Smooth muscle cell (in vitro differentiated cells): ENCODE results near the gene PTTG1IP. TPM values are rescaled to one million over a fixed set of nuclear protein-coding genes. Genes with fewer than 3 reads are reported as not detected.

Experiments used
- DNase-seq: peaks from one replicate; lab custom pipeline; 2025; ENCODE audit not compliant: unreplicated experiment; lab: John Stamatoyannopoulos, UW
- H2AFZ ChIP-seq: fragments of 200-600 bp; sonication (generic); 2 replicates; pipeline ENCODE4 v1.6.0; 2016; ENCODE audit warnings: antibody characterized with exemption, low read depth, mild to moderate bottlenecking
- H3F3A ChIP-seq: fragments of 200-600 bp; sonication (generic); 2 replicates; pipeline ENCODE4 v1.6.0; 2017; ENCODE audit warnings: antibody characterized with exemption, low read depth
- H3K27ac ChIP-seq: fragments of 200-600 bp; sonication (generic); 2 replicates; pipeline ENCODE4 v1.5.1; 2016; ENCODE audit warnings: low read depth, mild to moderate bottlenecking
- H3K27me3 ChIP-seq: fragments of 200-600 bp; sonication (generic); 2 replicates; pipeline ENCODE4 v1.6.1; 2016; ENCODE audit warnings: low read depth, mild to moderate bottlenecking
- H3K36me3 ChIP-seq: fragments of 200-600 bp; sonication (generic); 2 replicates; pipeline ENCODE4 v1.5.1; 2016; ENCODE audit warnings: low read depth
- H3K4me1 ChIP-seq: fragments of 200-600 bp; sonication (generic); 2 replicates; pipeline ENCODE4 v1.5.1; 2016; ENCODE audit warnings: low read depth
- H3K4me2 ChIP-seq: fragments of 200-600 bp; sonication (generic); 2 replicates; pipeline ENCODE4 v1.6.0; 2016; ENCODE audit warnings: mild to moderate bottlenecking
- H3K4me3 ChIP-seq: fragments of 200-600 bp; sonication (generic); 2 replicates; pipeline ENCODE4 v1.5.1; 2016; ENCODE audit warnings: mild to moderate bottlenecking
- H3K79me2 ChIP-seq: fragments of 200-600 bp; sonication (generic); 2 replicates; pipeline ENCODE4 v1.6.0; 2016; ENCODE audit warnings: low read depth, mild to moderate bottlenecking
- H3K9ac ChIP-seq: fragments of 200-600 bp; sonication (generic); 2 replicates; pipeline ENCODE4 v1.6.0; 2016; ENCODE audit warnings: low read depth
- H3K9me3 ChIP-seq: fragments of 200-600 bp; sonication (generic); replicated peaks from 2 replicates; pipeline ENCODE4 v1.5.1; 2016; ENCODE audit warnings: low read depth
- H4K20me1 ChIP-seq: fragments of 200-600 bp; sonication (generic); 2 replicates; pipeline ENCODE4 v1.6.0; 2016; ENCODE audit warnings: low read depth
- CTCF ChIP-seq: fragments of 200-600 bp; sonication (generic); IDR thresholded peaks from 2 replicates; pipeline ENCODE4 v1.5.1; 2017; ENCODE audit warnings: borderline replicate concordance, mild to moderate bottlenecking, antibody characterized with exemption; ENCODE audit not compliant: insufficient read depth, poor library complexity, severe bottlenecking
- WGBS: methylation state at CpG from one replicate; pipeline ENCODE4 v1.1.7; 2016; ENCODE audit warnings: low lambda C conversion rate; 5-methylcytosine and 5-hydroxymethylcytosine counted together
- polyA plus RNA-seq: library from polyadenylated mRNA; unstranded; fragments of >200 nt; fragmentation: Nextera tagmentation; extraction: Ambion mirVana; gene quantifications from 2 replicates; pipeline ENCODE4 v1.2.1, GENCODE V29; 2016
- total RNA-seq: library from RNA; depleted of rRNA; stranded (reverse); fragments of >200 nt; gene quantifications from 2 replicates; pipeline ENCODE4 v1.2.3, GENCODE V29; 2014

The PTTG1IP gene
- total and polyA plus RNA-seq, 2 experiments from 2014 or later = 331 to 340 TPM

GRCh38 chr21:44865561-44866280 lies 7.8 kb downstream of the PTTG1IP start:
- H3K36me3 ChIP-seq = no peaks in the 10 kb centered on the region
- peaks cover 97% of the 10 kb centered on the region for H4K20me1 ChIP-seq
- no peak overlapping the region for H3K4me3 ChIP-seq
- no peak overlapping the region for H2AFZ ChIP-seq
- H3K27me3 ChIP-seq = no peaks in the 10 kb centered on the region
- peaks cover 20% of the 10 kb centered on the region for H3K4me1 ChIP-seq
- WGBS = 86% methylated on average over 12 of the region's 12 CpGs
- peaks cover 14% of the 10 kb centered on the region for H3F3A ChIP-seq
- H3K27ac ChIP-seq = peak overlapping the region; percentile 3
- no peak for TF ChIP-seq CTCF
- H3K9me3 ChIP-seq = no peaks in the 10 kb centered on the region
- no peak for DNase-seq
- H3K79me2 ChIP-seq = peaks cover 88% of the 10 kb centered on the region
- H3K9ac ChIP-seq = no peak overlapping the region
- no peak overlapping the region for H3K4me2 ChIP-seq

- H2AFZ ChIP-seq = no peak overlapping the region
- no peak for DNase-seq
- H3K4me2 ChIP-seq = no peak overlapping the region
- TF ChIP-seq CTCF = no peak
- peaks cover 3% of the 10 kb centered on the region for H3K36me3 ChIP-seq
- H3K4me3 ChIP-seq = no peak overlapping the region
- 82% methylated on average over 25 of the region's 25 CpGs for WGBS
- peaks cover 10% of the 10 kb centered on the region for H3F3A ChIP-seq
- H3K4me1 ChIP-seq = peaks cover 4% of the 10 kb centered on the region
- peaks cover 99% of the 10 kb centered on the region for H4K20me1 ChIP-seq
- no peaks in the 10 kb centered on the region for H3K27me3 ChIP-seq
- H3K79me2 ChIP-seq = peaks cover 87% of the 10 kb centered on the region
- no peak overlapping the region for H3K27ac ChIP-seq
- H3K9ac ChIP-seq = no peak overlapping the region
- no peaks in the 10 kb centered on the region for H3K9me3 ChIP-seq
Measured at GRCh38 chr21:44862869-44863685, 10.4 kb downstream of the PTTG1IP start.

- Histone ChIP-seq H3K4me3 (no peak overlapping the region), H3K9ac (no peak overlapping the region), H3K36me3 (peaks cover 3% of the 10 kb centered on the region), H3K79me2 (peaks cover 89% of the 10 kb centered on the region), H3K9me3 (no peaks in the 10 kb centered on the region), H4K20me1 (peaks cover 100% of the 10 kb centered on the region), H3K4me1 (no peaks in the 10 kb centered on the region), H3F3A (no peaks in the 10 kb centered on the region), H2AFZ (no peak overlapping the region), H3K27ac (no peak overlapping the region), H3K4me2 (no peak overlapping the region), H3K27me3 (no peaks in the 10 kb centered on the region)
- 96% methylated on average over 10 of the region's 10 CpGs for WGBS
- DNase-seq = no peak
- no peak for TF ChIP-seq CTCF
Measured at GRCh38 chr21:44858791-44859190, 14.7 kb downstream of the PTTG1IP start.
